Keratinocyte (primary cell): Measurements from ENCODE around the gene ASF1B. TPM values are rescaled to one million over a fixed set of nuclear protein-coding genes. Genes with fewer than 3 reads are reported as not detected.

ENCODE experiments used
- DNase-seq: peaks from one replicate; pipeline ENCODE4 v3.0.0-alpha.2; 2011; ENCODE audit warnings: low read depth, missing footprints, low spot score
- FAIRE-seq: peaks from 2 replicates; lab custom pipeline; 2011; peaks lifted over from hg19 to GRCh38; lab: Jason Lieb, UNC
- H2AFZ ChIP-seq: 2 replicates; pipeline ENCODE4 v1.6.0; 2012; ENCODE audit warnings: low read length, control low read depth, inconsistent platforms; ENCODE audit not compliant: control insufficient read depth
- H3K27ac ChIP-seq: 2 replicates; pipeline ENCODE4 v1.5.1; 2011; ENCODE audit warnings: low read length; ENCODE audit not compliant: control insufficient read depth, insufficient read depth
- H3K27me3 ChIP-seq: 3 replicates; pipeline ENCODE4 v1.6.0; 2011; ENCODE audit warnings: low read length; ENCODE audit not compliant: control insufficient read depth, insufficient read depth; ENCODE audit errors: extremely low read depth
- H3K36me3 ChIP-seq, 2 experiments: 2 replicates in 1 of 2; 3 replicates in 1 of 2; pipeline ENCODE4 v1.5.1; 2011; ENCODE audit warnings: low read length in 2 of 2, mild to moderate bottlenecking in 1 of 2; ENCODE audit not compliant: control insufficient read depth in 2 of 2, insufficient read depth in 2 of 2; ENCODE audit errors: extremely low read depth in 1 of 2
- H3K4me1 ChIP-seq: 3 replicates; pipeline ENCODE4 v1.5.1; 2011; ENCODE audit warnings: low read length; ENCODE audit not compliant: control insufficient read depth, insufficient read depth; ENCODE audit errors: extremely low read depth
- H3K4me2 ChIP-seq: 3 replicates; pipeline ENCODE4 v1.6.0; 2011; ENCODE audit warnings: low read depth, low read length; ENCODE audit not compliant: control insufficient read depth, insufficient read depth; ENCODE audit errors: extremely low read depth
- H3K4me3 ChIP-seq, 3 experiments: fragments of 200-600 bp in 1 of 3; sonication (generic) in 1 of 3; 2 replicates in 2 of 3; 3 replicates in 1 of 3; pipeline ENCODE4 v1.5.1; 2011 to 2016; ENCODE audit warnings: low read length in 3 of 3, mild to moderate bottlenecking in 3 of 3, control low read depth in 2 of 3, inconsistent platforms in 1 of 3, low read depth in 1 of 3, mixed read lengths in 1 of 3, mixed run types in 1 of 3, moderate library complexity in 1 of 3; ENCODE audit not compliant: control insufficient read depth in 2 of 3, insufficient read depth in 2 of 3; ENCODE audit errors: extremely low read depth in 1 of 3
- H3K79me2 ChIP-seq: 2 replicates; pipeline ENCODE4 v1.6.0; 2012; ENCODE audit warnings: low read length; ENCODE audit not compliant: control insufficient read depth, insufficient read depth
- H3K9ac ChIP-seq: 3 replicates; pipeline ENCODE4 v1.6.0; 2011; ENCODE audit warnings: low read length; ENCODE audit not compliant: control insufficient read depth, insufficient read depth; ENCODE audit errors: extremely low read depth
- H3K9me1 ChIP-seq: 3 replicates; pipeline ENCODE4 v1.6.0; 2011; ENCODE audit warnings: low read length; ENCODE audit not compliant: control insufficient read depth, insufficient read depth; ENCODE audit errors: extremely low read depth
- H3K9me3 ChIP-seq: 2 replicates; pipeline ENCODE4 v1.5.1; 2012; ENCODE audit warnings: low read depth, low read length; ENCODE audit not compliant: control insufficient read depth
- H4K20me1 ChIP-seq: 3 replicates; pipeline ENCODE4 v1.6.0; 2011; ENCODE audit warnings: low read length; ENCODE audit not compliant: control insufficient read depth, insufficient read depth; ENCODE audit errors: extremely low read depth
- EZH2 ChIP-seq: IDR thresholded peaks from one replicate; pipeline ENCODE4 v1.6.1; 2012; ENCODE audit warnings: inconsistent platforms, mild to moderate bottlenecking, low read length, moderate library complexity
- dilution Hi-C: fragments of 300-500 bp; cut with MboI; formaldehyde crosslinking; loops from one replicate; pipeline ENCODE4 v1.7.0; 2020; ENCODE audit warnings: low sequenced_read_pairs; ENCODE audit not compliant: extremely low pct_ligation_motif_present
- polyA plus RNA-seq, 5 experiments: library from polyadenylated mRNA; depleted of rRNA in 3 of 5; stranded (reverse) in 3 of 5; stranded (forward) in 1 of 5; unstranded in 1 of 5; fragments of >200 nt; gene quantifications; 1 replicate in 1 of 5; 2 replicates in 3 of 5; 3 replicates in 1 of 5; pipeline versions ENCODE4 v1.2.1 to v1.2.3, GENCODE V29; 2011 to 2012; ENCODE audit warnings: missing spikeins in 2 of 5, low read depth in 1 of 5, low replicate concordance in 1 of 5
- TF ChIP-seq, protein P1 (sequence below), 3 experiments: IDR thresholded peaks in 1 of 3; conservative IDR thresholded peaks in 1 of 3; optimal IDR thresholded peaks in 1 of 3; 2 replicates in 2 of 3; 3 replicates in 1 of 3; pipeline versions ENCODE3 to v1.5.1; 2011; ENCODE audit warnings: low read length in 3 of 3, mild to moderate bottlenecking in 3 of 3, moderate library complexity in 2 of 3, control low read depth in 1 of 3, inconsistent platforms in 1 of 3; ENCODE audit not compliant: insufficient read depth in 2 of 3; ENCODE audit errors: extremely low read depth in 1 of 3

ASF1B gene
- polyA plus RNA-seq, 1 donor (not counting 4 experiments of a cell fraction or from before 2014, with no cell fraction given), result 7.8 TPM

DNA sequence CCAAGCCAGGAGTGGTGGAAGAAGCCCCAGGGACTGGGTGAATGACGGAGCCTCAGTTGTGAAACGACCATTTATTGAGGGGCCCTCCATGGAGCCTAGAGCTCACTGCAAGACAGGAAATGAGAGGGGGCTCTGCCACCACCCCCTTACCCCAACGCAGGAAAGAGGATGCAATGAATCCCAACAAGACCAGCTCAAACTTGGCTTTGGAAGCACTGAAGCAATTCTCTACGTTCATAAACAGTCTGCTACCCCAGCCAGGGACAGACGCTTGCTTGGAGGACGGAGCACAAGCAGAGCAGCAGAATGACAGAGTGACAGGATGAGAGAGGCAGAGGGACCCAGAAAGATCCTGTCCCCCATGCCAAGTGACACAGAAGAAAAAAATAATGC, 19.9 kb downstream of the ASF1B start:
- Histone ChIP-seq H3K9me1 (no peaks in the 10 kb centered on the region), H3K9ac (peak overlapping the region; percentile 71), H3K79me2 (peaks cover 9% of the 10 kb centered on the region), H3K36me3 (peaks cover 0 to 3% of the 10 kb centered on the region in 2 experiments), H3K9me3 (no peaks in the 10 kb centered on the region), H3K27ac (no peak overlapping the region), H3K4me2 (peak overlapping the region; percentile 89), H2AFZ (no peak overlapping the region), H3K4me3 (peak overlapping the region; percentile 78 to 86 (median 80)), H3K27me3 (no peaks in the 10 kb centered on the region), H4K20me1 (no peaks in the 10 kb centered on the region), H3K4me1 (peaks cover 14% of the 10 kb centered on the region)
- dilution Hi-C loops, result no loop called here
- TF ChIP-seq EZH2, result no peak
- TF ChIP-seq, protein P1, sequence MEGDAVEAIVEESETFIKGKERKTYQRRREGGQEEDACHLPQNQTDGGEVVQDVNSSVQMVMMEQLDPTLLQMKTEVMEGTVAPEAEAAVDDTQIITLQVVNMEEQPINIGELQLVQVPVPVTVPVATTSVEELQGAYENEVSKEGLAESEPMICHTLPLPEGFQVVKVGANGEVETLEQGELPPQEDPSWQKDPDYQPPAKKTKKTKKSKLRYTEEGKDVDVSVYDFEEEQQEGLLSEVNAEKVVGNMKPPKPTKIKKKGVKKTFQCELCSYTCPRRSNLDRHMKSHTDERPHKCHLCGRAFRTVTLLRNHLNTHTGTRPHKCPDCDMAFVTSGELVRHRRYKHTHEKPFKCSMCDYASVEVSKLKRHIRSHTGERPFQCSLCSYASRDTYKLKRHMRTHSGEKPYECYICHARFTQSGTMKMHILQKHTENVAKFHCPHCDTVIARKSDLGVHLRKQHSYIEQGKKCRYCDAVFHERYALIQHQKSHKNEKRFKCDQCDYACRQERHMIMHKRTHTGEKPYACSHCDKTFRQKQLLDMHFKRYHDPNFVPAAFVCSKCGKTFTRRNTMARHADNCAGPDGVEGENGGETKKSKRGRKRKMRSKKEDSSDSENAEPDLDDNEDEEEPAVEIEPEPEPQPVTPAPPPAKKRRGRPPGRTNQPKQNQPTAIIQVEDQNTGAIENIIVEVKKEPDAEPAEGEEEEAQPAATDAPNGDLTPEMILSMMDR (optimal IDR thresholded peaks at IDR 0.05 in 1 of 3, IDR thresholded peaks at IDR 0.05 in 1 of 3, conservative IDR thresholded peaks at IDR 0.05 in 1 of 3; ENCODE audit: extremely low read depth in 1 of 3, insufficient read depth in 2 of 3, low read length in 3 of 3), result no peak
- FAIRE-seq, result no peak
- DNase-seq, result no peak

DNA sequence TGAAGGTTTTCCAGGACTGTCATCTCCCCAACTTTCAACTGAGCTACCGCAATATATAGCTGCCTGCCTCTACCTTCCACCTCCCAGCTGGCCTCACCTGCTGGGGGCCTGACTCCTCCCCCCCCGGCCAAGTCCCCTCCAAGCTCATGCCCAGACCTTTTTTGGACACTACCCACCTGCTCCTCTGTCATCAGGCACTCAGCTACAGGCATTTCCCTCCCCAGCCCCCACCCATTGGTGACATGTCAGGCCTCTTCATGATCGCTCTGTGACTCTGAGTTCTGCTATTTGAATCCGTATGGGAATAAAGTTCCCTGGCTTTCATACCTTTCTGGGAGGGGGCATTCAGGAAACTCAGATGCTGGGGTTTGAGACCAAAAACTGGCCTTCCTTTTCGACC, 20.6 kb downstream of the ASF1B start:
- H3K9me3 ChIP-seq, result no peaks in the 10 kb centered on the region
- no peak overlapping the region for H3K9ac ChIP-seq
- peaks cover 9% of the 10 kb centered on the region for H3K79me2 ChIP-seq
- H3K36me3 ChIP-seq, result no peaks in the 10 kb centered on the region
- no peaks in the 10 kb centered on the region for H3K9me1 ChIP-seq
- H3K27ac ChIP-seq, result no peak overlapping the region
- FAIRE-seq, result no peak
- peaks cover 14% of the 10 kb centered on the region for H3K4me1 ChIP-seq
- H4K20me1 ChIP-seq, result no peaks in the 10 kb centered on the region
- H3K4me3 ChIP-seq, result no peak overlapping the region
- no peak for DNase-seq
- no peak overlapping the region for H3K4me2 ChIP-seq
- dilution Hi-C loops, result no loop called here
- TF ChIP-seq, protein P1 (optimal IDR thresholded peaks at IDR 0.05 in 1 of 3, IDR thresholded peaks at IDR 0.05 in 1 of 3, conservative IDR thresholded peaks at IDR 0.05 in 1 of 3; ENCODE audit: extremely low read depth in 1 of 3, insufficient read depth in 2 of 3, low read length in 3 of 3), result no peak
- TF ChIP-seq EZH2, result no peak
- no peak overlapping the region for H2AFZ ChIP-seq
- no peaks in the 10 kb centered on the region for H3K27me3 ChIP-seq
